Peyer's patch (tissue), 4 donors: ENCODE measurements around the gene SPRR5.

Experiments
- CTCF ChIP-seq, 6 experiments: fragments of 450-650 bp in 4 of 6; fragments of 200-600 bp in 2 of 6; sonication (generic) in 1 of 6; IDR thresholded peaks; one replicate each; pipeline ENCODE4 v1.5.1; 2017 to 2019; ENCODE audit warnings: antibody characterized with exemption in 6 of 6, mild to moderate bottlenecking in 3 of 6, moderate library complexity in 1 of 6
- POLR2A ChIP-seq, 2 donors: fragments of 450-650 bp; IDR thresholded peaks; one replicate each; pipeline ENCODE4 v1.5.1; 2017; ENCODE audit warnings: antibody characterized with exemption in 2 of 2, mild to moderate bottlenecking in 2 of 2, moderate library complexity in 2 of 2

DNA sequence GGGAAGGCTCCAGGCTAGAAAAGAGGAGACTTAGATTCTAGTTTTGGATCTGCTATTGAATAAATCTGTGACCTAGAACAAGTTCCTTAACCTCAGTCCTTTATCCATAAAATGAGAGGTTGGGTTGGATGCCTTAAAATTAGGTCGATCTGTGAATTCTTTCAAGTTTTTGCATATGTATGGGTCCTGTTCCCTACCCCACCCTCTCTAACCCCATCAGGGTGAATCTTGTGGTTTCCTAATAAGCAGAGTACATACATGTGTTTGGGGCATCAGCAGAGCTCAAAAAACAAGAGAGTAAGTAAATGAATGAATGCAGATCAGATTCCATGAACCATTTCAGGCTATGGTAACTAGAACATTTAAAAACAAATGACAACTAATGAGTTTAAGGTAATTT lies 29.7 kb downstream of the SPRR5 start:
- TF ChIP-seq CTCF (IDR thresholded peaks at IDR 0.05) (no peak), POLR2A (IDR thresholded peaks at IDR 0.05) (no peak)
